Activated T-cell treated with anti-CD3 and anti-CD28 coated beads, Interleukin-2, amount 50 U/mL, for 1 hour (primary cell): Measurements from ENCODE around the gene UBE2G2.

Source experiments
- DNase-seq: peaks from one replicate; pipeline ENCODE4 v3.0.0-alpha.2; 2020

Gene UBE2G2, protein sequence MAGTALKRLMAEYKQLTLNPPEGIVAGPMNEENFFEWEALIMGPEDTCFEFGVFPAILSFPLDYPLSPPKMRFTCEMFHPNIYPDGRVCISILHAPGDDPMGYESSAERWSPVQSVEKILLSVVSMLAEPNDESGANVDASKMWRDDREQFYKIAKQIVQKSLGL

GRCh38 chr21:44801468-44802395 is at the start of gene UBE2G2:
Gene UBE2G2, minus strand, starts transcription at chr21:44801820. Its CDS starts 72 bp downstream, at chr21:44801748.
- peak; percentile 90 for DNase-seq

DNA sequence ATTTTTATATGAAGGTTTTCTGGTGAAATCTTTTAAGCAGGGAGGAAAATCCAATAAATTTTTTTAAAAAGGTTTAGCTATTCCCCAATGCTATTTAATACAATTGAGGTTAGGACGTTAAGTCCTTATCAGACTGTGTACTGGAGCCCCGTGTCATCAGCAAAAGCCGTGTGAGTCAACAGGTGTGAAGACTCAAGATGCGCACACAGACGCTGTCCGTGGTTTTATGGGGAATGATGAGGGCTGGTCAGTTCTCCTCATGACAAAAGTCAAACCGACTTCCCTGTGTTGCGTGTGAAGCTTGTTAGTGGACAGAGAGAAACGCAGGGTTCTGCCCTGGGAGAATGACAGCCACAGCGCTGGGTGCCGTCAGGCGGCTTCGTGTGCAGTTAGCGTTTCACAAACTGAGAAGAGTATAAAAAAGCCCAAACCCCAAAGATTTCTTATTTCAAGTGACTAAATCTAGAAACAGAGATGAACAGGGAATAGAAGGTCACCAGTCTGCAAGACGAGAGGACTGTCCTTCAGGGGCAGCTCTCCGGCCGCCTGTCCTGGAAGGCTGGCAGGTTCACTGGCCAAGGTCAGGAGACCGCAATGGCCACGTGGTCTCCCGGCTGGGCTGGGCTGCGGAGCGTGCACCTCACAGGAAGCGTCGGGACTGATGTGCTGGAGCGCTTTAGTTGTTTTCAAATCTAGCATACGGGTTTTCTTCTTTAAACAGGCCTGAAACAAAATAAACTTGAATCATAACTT is 49.5 kb upstream of the UBE2G2 start:
- no peak for DNase-seq

DNA sequence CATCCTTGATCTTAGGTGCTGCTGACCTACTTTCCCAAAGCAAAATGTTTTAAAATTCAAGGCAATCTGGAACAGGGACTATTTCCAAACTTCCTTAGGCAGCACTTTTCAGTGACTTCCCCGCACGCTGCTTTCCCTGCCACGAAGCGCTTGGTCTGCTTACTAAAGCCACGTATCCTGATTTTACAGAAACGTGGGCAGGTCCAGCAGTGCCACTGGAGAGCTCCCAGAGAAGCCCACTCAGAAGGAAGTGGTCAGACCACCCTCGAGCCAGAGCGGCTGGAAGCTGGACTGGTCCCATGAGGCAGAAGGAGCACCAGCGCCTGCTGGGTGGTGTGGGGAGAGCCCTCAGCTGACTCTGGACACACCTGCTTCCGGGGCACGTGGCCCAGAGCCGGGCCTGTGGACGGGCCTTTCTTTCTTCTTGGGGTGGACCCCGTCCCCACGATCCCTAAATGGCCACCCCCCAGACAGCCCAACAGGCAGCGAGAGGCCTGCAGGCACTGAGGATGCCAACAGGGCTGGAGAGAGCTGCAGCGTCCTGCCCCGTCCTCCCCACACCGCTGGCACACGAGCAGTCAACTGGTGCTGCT is 48.7 kb upstream of the UBE2G2 start:
- DNase-seq, result no peak

DNA sequence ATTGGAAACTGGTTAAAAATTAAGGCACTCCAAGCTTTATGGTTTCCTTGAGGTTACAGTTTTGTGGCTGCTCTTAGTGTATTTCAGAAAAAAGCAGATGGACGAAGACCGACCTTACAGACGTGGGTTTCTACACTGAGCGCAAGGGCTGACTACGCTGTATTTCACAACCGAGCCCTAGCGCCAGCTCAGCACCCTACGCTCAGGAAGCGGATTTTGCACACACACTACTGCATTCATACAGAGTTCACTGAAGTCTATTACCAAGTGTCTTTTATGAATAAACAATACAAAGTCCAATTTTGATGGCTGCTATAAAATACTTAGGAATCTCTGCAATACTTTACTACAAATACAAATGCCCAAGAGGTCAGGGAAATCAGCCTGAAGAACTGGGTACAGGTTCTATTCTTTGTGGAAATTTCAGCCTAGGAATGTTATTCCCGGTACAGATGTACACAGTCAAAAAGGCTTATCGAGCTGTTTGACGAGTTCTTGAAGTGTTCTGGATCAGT is 48.1 kb upstream of the UBE2G2 start:
- no peak for DNase-seq

- DNase-seq, result no peak
Observed at GRCh38 chr21:44848821-44849521, 47.4 kb upstream of the UBE2G2 start.

GRCh38 chr21:44847261-44848056 is 45.8 kb upstream of the UBE2G2 start:
- peak; percentile 13 for DNase-seq

- peak; percentile 53 for DNase-seq
Observed at GRCh38 chr21:44846485-44847260, 45.1 kb upstream of the UBE2G2 start.

- DNase-seq, result no peak
Observed at GRCh38 chr21:44846224-44846484, 44.5 kb upstream of the UBE2G2 start.

- DNase-seq, result peak; percentile 62
Observed at GRCh38 chr21:44845418-44846223, 44.0 kb upstream of the UBE2G2 start.

GRCh38 chr21:44844256-44844655 is 42.6 kb upstream of the UBE2G2 start:
- peak; percentile 3 for DNase-seq

DNA sequence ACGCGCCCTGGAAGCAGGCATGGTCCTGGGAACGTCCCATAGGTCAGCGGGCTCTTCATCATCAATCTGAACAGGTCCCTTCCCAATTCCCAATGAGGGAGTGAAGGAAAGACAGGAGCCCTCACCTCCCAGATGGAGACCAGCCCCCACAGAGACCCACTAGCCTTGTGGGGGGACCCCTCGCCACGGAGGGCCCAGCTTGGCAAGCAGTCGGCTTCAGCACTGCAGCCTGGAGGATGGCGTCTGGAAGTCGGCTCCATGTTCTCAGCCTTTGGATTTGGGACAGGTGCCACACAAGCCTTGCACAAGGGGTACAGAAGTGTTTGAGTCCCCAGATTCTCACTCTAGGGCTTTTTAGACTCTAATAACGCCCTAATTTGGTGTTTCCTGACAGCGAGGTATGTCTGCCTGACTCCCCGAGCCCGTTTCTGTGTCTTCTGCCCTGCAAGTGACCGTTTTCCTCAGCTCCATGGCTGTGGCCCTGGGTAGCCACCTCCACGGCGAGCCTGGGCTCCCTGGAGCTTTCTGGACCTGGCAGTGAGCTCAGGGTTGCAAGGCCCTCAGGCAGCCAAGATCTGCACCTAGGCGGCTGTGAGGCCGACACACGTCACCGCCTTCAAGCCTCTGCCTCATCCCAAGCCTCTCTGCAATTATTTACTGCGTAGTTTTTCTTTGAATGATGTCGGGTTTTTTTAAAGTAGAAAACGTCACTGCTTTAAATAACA is 41.3 kb upstream of the UBE2G2 start:
- DNase-seq, result peak; percentile 9

DNA sequence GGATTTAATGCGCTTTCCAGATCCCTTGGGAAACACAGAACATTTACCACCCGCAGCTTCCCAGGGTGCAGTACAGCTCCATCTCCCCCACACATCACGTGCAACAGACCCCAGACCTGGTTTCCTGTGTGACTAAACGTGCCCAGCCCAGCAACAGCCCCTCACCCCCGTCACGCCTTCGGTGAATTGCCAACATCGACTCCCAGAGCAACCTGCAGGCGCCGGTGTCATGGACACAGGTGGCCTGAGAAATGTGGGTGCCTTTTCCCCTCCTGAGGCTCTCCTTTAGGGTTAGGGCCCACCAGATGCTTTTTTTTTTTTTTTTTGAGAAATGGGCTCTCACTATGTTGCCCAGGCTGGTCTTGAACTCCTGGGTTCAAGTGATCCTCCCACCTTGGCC is 40.5 kb upstream of the UBE2G2 start:
- DNase-seq, result peak; percentile 7

- peak; percentile 11 for DNase-seq
Observed at GRCh38 chr21:44840771-44841170, 39.2 kb upstream of the UBE2G2 start.

DNA sequence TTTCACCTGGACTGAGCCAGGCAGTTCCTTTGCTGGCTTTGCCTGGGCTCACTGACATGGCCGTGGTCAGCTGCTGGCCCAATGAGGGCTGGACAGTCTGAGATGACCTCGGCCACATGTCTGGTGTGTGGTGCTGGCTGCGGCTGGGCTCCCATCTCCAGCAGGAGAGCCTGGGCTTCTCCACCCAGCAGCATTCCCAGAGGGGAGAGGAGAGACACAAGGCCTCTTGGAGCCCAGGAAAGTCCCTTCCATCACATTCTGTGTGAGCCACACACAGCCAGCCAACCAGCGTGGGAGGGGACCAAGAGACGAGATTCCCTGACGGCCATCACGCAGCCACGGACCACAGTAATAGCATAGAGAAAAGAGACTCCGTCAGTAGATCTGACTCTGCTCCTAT is 37.3 kb upstream of the UBE2G2 start:
- DNase-seq, result no peak

GRCh38 chr21:44838039-44838895 is 36.6 kb upstream of the UBE2G2 start:
- DNase-seq, result no peak

GRCh38 chr21:44837537-44837936 is 35.9 kb upstream of the UBE2G2 start:
- no peak for DNase-seq

DNA sequence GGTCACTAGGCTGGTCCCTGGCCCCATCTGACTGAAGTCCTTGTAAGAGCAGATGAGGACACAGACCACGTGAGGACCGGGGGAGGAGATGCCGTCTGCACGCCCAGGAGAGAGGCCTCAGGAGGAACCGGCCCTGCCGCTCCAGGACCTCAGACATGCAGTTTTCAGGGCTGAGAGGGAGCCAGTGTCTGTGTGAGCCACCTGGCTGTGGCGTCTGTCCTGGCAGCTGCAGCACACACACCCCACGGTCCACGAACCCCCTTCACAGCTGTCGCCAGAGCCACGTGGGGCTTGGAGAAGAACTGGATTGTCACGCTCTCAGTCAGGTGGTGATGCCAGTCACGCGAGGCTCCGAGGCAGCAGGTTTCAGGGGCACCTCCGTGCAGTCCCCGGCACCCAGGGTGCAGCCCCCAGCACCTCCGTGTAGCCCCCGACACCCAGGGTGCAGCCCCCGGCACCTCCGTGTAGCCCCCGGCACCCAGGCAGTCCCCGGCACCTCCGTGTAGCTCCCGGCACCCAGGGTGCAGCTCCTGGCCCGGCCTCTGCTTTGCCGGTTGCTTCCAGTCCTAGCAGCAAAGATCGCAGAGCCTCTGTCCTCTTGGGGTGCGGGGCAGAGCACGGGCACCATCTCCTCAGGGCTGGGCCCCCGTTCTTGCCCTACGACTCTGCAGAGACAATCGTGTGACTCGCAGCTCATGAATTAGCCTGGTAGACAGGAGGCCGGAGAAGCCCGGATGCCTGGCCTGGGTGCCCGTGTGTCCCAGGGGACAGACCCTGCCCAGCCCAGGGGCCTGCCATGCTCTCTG is 35.2 kb upstream of the UBE2G2 start:
- no peak for DNase-seq

DNA sequence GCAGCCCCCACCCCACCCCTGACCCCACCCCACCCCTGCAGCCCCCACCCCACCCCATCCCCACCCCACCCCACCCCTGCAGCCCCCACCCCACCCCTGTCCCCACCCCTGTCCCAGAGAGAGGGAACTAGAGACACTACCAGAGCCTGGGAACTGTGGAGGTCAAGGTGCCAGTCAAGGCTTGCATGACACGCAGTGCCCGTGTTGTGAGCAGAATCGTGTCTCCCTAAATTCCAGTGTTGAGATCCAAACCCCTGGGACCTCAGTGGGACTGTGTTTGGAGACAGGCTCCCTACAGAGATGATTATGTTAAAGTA is 34.7 kb upstream of the UBE2G2 start:
- DNase-seq, result no peak
